Loucy (cell line): Measurements from ENCODE around the gene TRMT44.

Source experiments
- H2AFZ ChIP-seq: fragments of 200-600 bp; sonication (generic); 2 replicates; pipeline ENCODE4 v1.6.0; 2016; ENCODE audit warnings: antibody characterized with exemption, mild to moderate bottlenecking, low read length, moderate library complexity
- H3F3A ChIP-seq: fragments of 200-600 bp; 2 replicates; pipeline ENCODE4 v1.6.0; 2016; ENCODE audit warnings: antibody characterized with exemption, low read depth, mild to moderate bottlenecking
- H3K27me3 ChIP-seq: fragments of 200-600 bp; sonication (generic); 2 replicates; pipeline ENCODE4 v1.6.1; 2014; ENCODE audit warnings: low read length, mild to moderate bottlenecking; ENCODE audit not compliant: insufficient read depth, poor library complexity, severe bottlenecking
- H3K36me3 ChIP-seq: fragments of 200-600 bp; sonication (generic); 2 replicates; pipeline ENCODE4 v1.6.1; 2016; ENCODE audit warnings: low read length; ENCODE audit not compliant: insufficient read depth
- H3K4me1 ChIP-seq: fragments of 200-600 bp; sonication (generic); 2 replicates; pipeline ENCODE4 v1.5.1; 2014; ENCODE audit warnings: low read length, mild to moderate bottlenecking; ENCODE audit not compliant: insufficient read depth, poor library complexity, severe bottlenecking
- H3K4me2 ChIP-seq: fragments of 200-600 bp; sonication (generic); 2 replicates; pipeline ENCODE4 v1.6.0; 2014; ENCODE audit warnings: antibody characterized with exemption, low read length, low read depth, mild to moderate bottlenecking; ENCODE audit not compliant: poor library complexity, severe bottlenecking
- H3K4me3 ChIP-seq: fragments of 200-600 bp; sonication (generic); 2 replicates; pipeline ENCODE4 v1.5.1; 2014; ENCODE audit warnings: low read length, mild to moderate bottlenecking, mixed read lengths; ENCODE audit not compliant: poor library complexity, severe bottlenecking
- H3K79me2 ChIP-seq: fragments of 200-600 bp; sonication (generic); 2 replicates; pipeline ENCODE4 v1.6.1; 2014; ENCODE audit warnings: low read length; ENCODE audit not compliant: insufficient read depth
- H3K9ac ChIP-seq: fragments of 200-600 bp; sonication (generic); 2 replicates; pipeline ENCODE4 v1.6.0; 2014; ENCODE audit warnings: mild to moderate bottlenecking, low read depth, low read length, moderate library complexity; ENCODE audit not compliant: poor library complexity, severe bottlenecking
- H3K9me2 ChIP-seq: fragments of 200-600 bp; sonication (generic); replicated peaks from 2 replicates; pipeline ENCODE4 v1.6.1; 2016; ENCODE audit warnings: low read depth, low read length, mixed read lengths
- H3K9me3 ChIP-seq: fragments of 200-600 bp; sonication (generic); 2 replicates; pipeline ENCODE4 v1.6.1; 2014; ENCODE audit warnings: mild to moderate bottlenecking, antibody characterized with exemption, low read length, low read depth; ENCODE audit not compliant: insufficient read depth
- H4K20me1 ChIP-seq: fragments of 200-600 bp; sonication (generic); 2 replicates; pipeline ENCODE4 v1.6.0; 2014; ENCODE audit warnings: antibody characterized with exemption, low read length, mild to moderate bottlenecking; ENCODE audit not compliant: insufficient read depth, poor library complexity, severe bottlenecking
- CTCF ChIP-seq: fragments of 200-600 bp; sonication (generic); conservative IDR thresholded peaks from 2 replicates; pipeline ENCODE4 v1.5.1; 2014; ENCODE audit warnings: mild to moderate bottlenecking, antibody characterized with exemption, low read length
- EZH2phosphoT487 ChIP-seq: fragments of 200-600 bp; IDR thresholded peaks from 2 replicates; pipeline ENCODE4 v1.6.1; 2018; ENCODE audit warnings: antibody characterized with exemption, mild to moderate bottlenecking, moderate library complexity, borderline replicate concordance

Gene TRMT44

GRCh38 chr4:8515316-8516060, 74.9 kb downstream of the TRMT44 start:
- H3K36me3 ChIP-seq = no peaks in the 10 kb centered on the region
- H3K9me3 ChIP-seq = peaks cover 10% of the 10 kb centered on the region; the same call in 1 of the 2 replicates
- no peak overlapping the region for H3K4me3 ChIP-seq
- no peaks in the 10 kb centered on the region for H3K4me1 ChIP-seq
- no peaks in the 10 kb centered on the region for H3K9me2 ChIP-seq
- no peaks in the 10 kb centered on the region for H3K27me3 ChIP-seq
- no peak overlapping the region for H3K4me2 ChIP-seq
- H3K9ac ChIP-seq = no peak overlapping the region
- no peaks in the 10 kb centered on the region for H3K79me2 ChIP-seq
- H3F3A ChIP-seq = no peaks in the 10 kb centered on the region
- no peaks in the 10 kb centered on the region for H4K20me1 ChIP-seq
- TF ChIP-seq EZH2phosphoT487 (no peak), CTCF (no peak)
- no peak overlapping the region for H2AFZ ChIP-seq

- Histone ChIP-seq H3F3A (no peaks in the 10 kb centered on the region), H3K79me2 (no peaks in the 10 kb centered on the region), H3K36me3 (no peaks in the 10 kb centered on the region), H2AFZ (no peak overlapping the region), H3K27me3 (no peaks in the 10 kb centered on the region), H3K9ac (no peak overlapping the region), H3K4me1 (no peaks in the 10 kb centered on the region), H3K4me3 (no peak overlapping the region), H3K9me2 (no peaks in the 10 kb centered on the region), H4K20me1 (no peaks in the 10 kb centered on the region), H3K4me2 (no peak overlapping the region), H3K9me3 (peaks cover 9% of the 10 kb centered on the region; the same call in 1 of the 2 replicates)
- no peak for TF ChIP-seq EZH2phosphoT487
- no peak for TF ChIP-seq CTCF
These were observed 75.5 kb downstream of the TRMT44 start for GRCh38 chr4:8516061-8516573.

- H3K4me2 ChIP-seq = no peak overlapping the region
These were observed 76.5 kb downstream of the TRMT44 start for GRCh38 chr4:8516996-8517550.

More at GRCh38 chr4:8516996-8517550, 76.5 kb downstream of the TRMT44 start:
- Histone ChIP-seq H4K20me1 (no peaks in the 10 kb centered on the region), H3K36me3 (no peaks in the 10 kb centered on the region), H3F3A (no peaks in the 10 kb centered on the region), H3K9me3 (peaks cover 6% of the 10 kb centered on the region; the same call in 1 of the 2 replicates), H2AFZ (no peak overlapping the region), H3K27me3 (no peaks in the 10 kb centered on the region), H3K9ac (no peak overlapping the region), H3K79me2 (no peaks in the 10 kb centered on the region), H3K4me3 (no peak overlapping the region), H3K4me1 (no peaks in the 10 kb centered on the region), H3K9me2 (no peaks in the 10 kb centered on the region)
- TF ChIP-seq EZH2phosphoT487 (no peak), CTCF (no peak)
